ENCODE measurements around the gene HIGD1A. TPM values are rescaled to one million over a fixed set of nuclear protein-coding genes. Genes with fewer than 3 reads are reported as not detected.
A peak's percentile ranks its signal among the peaks of the same experiment; 100 is the strongest.

The HIGD1A gene
- polyA plus RNA-seq, 1 of the 3 experiments (the other 2 are of a cell fraction), result 72.1 TPM

DNA sequence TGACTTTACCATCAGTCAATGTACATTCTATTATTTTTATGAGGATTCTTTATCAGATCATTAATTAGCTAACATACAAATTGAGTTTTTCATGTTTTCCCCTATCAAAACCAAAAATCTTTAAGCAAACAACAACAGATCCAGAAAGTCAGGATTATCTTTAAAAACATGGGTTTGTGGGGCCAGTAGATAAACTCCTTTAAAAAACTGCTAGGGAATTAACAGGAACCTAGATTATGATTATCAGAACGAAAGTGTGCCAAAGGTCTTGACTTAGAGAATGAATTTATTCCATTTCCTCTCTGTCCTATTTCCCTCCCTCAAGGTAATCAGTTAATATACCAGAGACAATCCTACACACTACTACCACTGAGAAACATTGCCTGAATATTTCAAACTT lies 18.1 kb downstream of the HIGD1A start (continued):
- TF ChIP-seq, protein P1, sequence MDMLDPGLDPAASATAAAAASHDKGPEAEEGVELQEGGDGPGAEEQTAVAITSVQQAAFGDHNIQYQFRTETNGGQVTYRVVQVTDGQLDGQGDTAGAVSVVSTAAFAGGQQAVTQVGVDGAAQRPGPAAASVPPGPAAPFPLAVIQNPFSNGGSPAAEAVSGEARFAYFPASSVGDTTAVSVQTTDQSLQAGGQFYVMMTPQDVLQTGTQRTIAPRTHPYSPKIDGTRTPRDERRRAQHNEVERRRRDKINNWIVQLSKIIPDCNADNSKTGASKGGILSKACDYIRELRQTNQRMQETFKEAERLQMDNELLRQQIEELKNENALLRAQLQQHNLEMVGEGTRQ (IDR thresholded peaks at IDR 0.05; ENCODE audit: borderline replicate concordance, low read depth, low read length), result no peak
- TF ChIP-seq RXRA (IDR thresholded peaks at IDR 0.05; ENCODE audit: borderline replicate concordance, low read depth) (no peak), FOSL2 (IDR thresholded peaks at IDR 0.05; ENCODE audit: borderline replicate concordance, low read depth) (no peak), ELF1 (IDR thresholded peaks at IDR 0.05) (no peak)

DNA sequence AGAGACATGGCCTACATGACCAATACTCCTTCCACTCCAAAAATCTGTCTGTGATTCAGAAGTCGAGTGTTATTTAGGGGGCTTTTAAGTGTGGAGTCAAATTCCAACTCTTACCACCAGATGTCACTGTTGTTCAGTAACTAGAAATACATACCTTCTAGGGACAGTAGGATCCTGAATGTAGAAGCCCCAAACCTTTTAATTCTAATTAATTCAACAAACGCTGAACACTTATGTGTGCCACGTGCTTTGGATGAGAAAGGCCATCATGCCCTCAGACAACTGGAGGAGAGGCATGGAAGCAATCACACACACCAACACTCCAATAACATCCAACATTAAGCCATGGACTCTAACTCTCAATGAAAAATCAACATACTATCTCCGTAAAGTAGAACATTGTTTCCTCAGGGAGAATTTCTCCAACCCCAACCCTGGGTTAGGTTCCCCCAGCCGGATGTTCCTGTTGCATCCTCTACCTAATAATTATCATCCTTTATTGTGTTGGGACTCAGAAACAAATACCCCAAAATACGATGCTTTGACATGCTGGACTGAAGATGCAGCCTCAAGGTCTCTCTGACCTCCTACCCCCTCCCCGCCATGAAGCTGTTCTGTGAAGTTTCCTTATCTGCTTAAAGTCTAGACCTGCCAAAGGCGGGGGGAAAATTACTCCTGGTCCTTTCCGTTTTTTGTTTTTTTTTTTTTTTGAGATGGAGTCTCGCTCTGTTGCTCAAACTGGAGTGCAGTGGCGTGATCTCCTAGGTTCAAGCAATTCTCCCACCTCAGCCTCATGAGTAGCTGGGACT lies 23.2 kb downstream of the HIGD1A start:
- no peak overlapping the region for H3K9ac ChIP-seq
- ChIA-PET CTCF (interaction anchor here (0.6 to 6.6 kb wide), 11 partner anchors 13 to 232 kb away, joined by 3 to 63 read pairs (median 5); partner anchors contain the start of gene CYP8B1), POLR2A (no interaction called here)
- H3K27ac ChIP-seq (ENCODE audit: low read depth in 2 of 2, low read length in 1 of 2), result no peak overlapping the region
- H4K20me1 ChIP-seq (ENCODE audit: insufficient read depth), result 0 out of 2 replicates have a peak, but pooled peaks cover 4% of the 10 kb centered on the region
- no peak overlapping the region for H3K4me2 ChIP-seq
- H2AFZ ChIP-seq (ENCODE audit: low read depth), result no peak overlapping the region
- H3K9me3 ChIP-seq, result no peaks in the 10 kb centered on the region
- H3K36me3 ChIP-seq (replicated peaks in 1 of 2; ENCODE audit: control insufficient read depth in 1 of 2, insufficient read depth in 2 of 2, low read length in 1 of 2), result peaks cover 22 to 34% of the 10 kb centered on the region in 2 experiments
- H3K9me2 ChIP-seq, result no peaks in the 10 kb centered on the region
- TF ChIP-seq SIN3A (IDR thresholded peaks at IDR 0.05; ENCODE audit: borderline replicate concordance, low read depth, low read length) (no peak), GABPA (IDR thresholded peaks at IDR 0.05; ENCODE audit: low read depth) (no peak), MEF2A (IDR thresholded peaks at IDR 0.05; ENCODE audit: borderline replicate concordance, low read depth) (no peak), RAD21 (IDR thresholded peaks at IDR 0.05; ENCODE audit: low read length) (peak; percentile 79), TCF12 (IDR thresholded peaks at IDR 0.05) (no peak), MXI1 (IDR thresholded peaks at IDR 0.05; ENCODE audit: low read depth, low read length) (no peak), SMC3 (IDR thresholded peaks at IDR 0.05; ENCODE audit: low read depth, low read length) (peak; percentile 66), EP300 (IDR thresholded peaks at IDR 0.05; ENCODE audit: borderline replicate concordance in 1 of 2, low read depth in 1 of 2, low read length in 1 of 2) (no peak), CHD2 (IDR thresholded peaks at IDR 0.05; ENCODE audit: low read length, partially characterized antibody) (no peak)
- TF ChIP-seq, protein P1 (IDR thresholded peaks at IDR 0.05; ENCODE audit: borderline replicate concordance, low read depth, low read length), result no peak
- TF ChIP-seq, protein P2, sequence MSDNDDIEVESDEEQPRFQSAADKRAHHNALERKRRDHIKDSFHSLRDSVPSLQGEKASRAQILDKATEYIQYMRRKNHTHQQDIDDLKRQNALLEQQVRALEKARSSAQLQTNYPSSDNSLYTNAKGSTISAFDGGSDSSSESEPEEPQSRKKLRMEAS (IDR thresholded peaks at IDR 0.05; ENCODE audit: low read depth), result no peak
- TF ChIP-seq, protein P3, sequence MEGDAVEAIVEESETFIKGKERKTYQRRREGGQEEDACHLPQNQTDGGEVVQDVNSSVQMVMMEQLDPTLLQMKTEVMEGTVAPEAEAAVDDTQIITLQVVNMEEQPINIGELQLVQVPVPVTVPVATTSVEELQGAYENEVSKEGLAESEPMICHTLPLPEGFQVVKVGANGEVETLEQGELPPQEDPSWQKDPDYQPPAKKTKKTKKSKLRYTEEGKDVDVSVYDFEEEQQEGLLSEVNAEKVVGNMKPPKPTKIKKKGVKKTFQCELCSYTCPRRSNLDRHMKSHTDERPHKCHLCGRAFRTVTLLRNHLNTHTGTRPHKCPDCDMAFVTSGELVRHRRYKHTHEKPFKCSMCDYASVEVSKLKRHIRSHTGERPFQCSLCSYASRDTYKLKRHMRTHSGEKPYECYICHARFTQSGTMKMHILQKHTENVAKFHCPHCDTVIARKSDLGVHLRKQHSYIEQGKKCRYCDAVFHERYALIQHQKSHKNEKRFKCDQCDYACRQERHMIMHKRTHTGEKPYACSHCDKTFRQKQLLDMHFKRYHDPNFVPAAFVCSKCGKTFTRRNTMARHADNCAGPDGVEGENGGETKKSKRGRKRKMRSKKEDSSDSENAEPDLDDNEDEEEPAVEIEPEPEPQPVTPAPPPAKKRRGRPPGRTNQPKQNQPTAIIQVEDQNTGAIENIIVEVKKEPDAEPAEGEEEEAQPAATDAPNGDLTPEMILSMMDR (IDR thresholded peaks at IDR 0.05), result peak; percentile 79
- peaks cover 5% of the 10 kb centered on the region for H3K79me2 ChIP-seq (ENCODE audit: insufficient read depth)
- WGBS (ENCODE audit: low lambda C conversion rate), result 60% methylated on average over 11 of the region's 11 CpGs
- DNase-seq, result peak; percentile 70
- H3K4me3 ChIP-seq (ENCODE audit: low read depth in 2 of 2, low read length in 1 of 2), result no peak overlapping the region; a peak in 1 of 4 replicates
- no peaks in the 10 kb centered on the region for H3K27me3 ChIP-seq (ENCODE audit: insufficient read depth)
- no peaks in the 10 kb centered on the region for H3K4me1 ChIP-seq (ENCODE audit: control insufficient read depth in 1 of 2, insufficient read depth in 2 of 2, low read depth in 1 of 2, low read length in 1 of 2)
- H3F3A ChIP-seq (replicated peaks; ENCODE audit: insufficient read depth), result peaks cover 3% of the 10 kb centered on the region

Data from SK-N-SH (cell line).